Activated CD4-positive, alpha-beta memory T cell treated with anti-CD3 and anti-CD28 coated beads for 36 hours (primary cell): ENCODE measurements around the gene MICAL3. TPM values are rescaled to one million over a fixed set of nuclear protein-coding genes. Genes with fewer than 3 reads are reported as not detected.
"Not testable (repeated sequence)": the region's sequence is repeated elsewhere in the genome, so short reads cannot be mapped to it uniquely, and the experiment has no call there.

ENCODE experiments used
- CTCF ChIA-PET: fragments of 350-600 bp; sonication (Branson Sonifier 250); formaldehyde crosslinking; loops from one replicate; lab custom pipeline; 2021; ENCODE audit warnings: antibody characterized with exemption, inconsistent platforms; lab: Charles Lee
- POLR2A ChIA-PET: fragments of 350-600 bp; sonication (Branson Sonifier 250); formaldehyde crosslinking; loops from one replicate; lab custom pipeline; 2021; ENCODE audit warnings: antibody characterized with exemption; lab: Charles Lee
- DNase-seq: peaks from one replicate; pipeline ENCODE4 v3.0.0-alpha.2; 2020
- H3K27ac Mint-ChIP-seq: one replicate; pipeline ENCODE4 v1.8.0; 2021; ENCODE audit warnings: mixed read lengths
- H3K27me3 Mint-ChIP-seq: one replicate; pipeline ENCODE4 v1.8.0; 2021; ENCODE audit warnings: mixed read lengths
- H3K36me3 Mint-ChIP-seq: one replicate; pipeline ENCODE4 v1.8.0; 2021; ENCODE audit warnings: mixed read lengths
- H3K4me1 Mint-ChIP-seq: one replicate; pipeline ENCODE4 v1.8.0; 2021; ENCODE audit warnings: low read depth, mixed read lengths
- H3K4me3 Mint-ChIP-seq: one replicate; pipeline ENCODE4 v1.8.0; 2021; ENCODE audit warnings: mild to moderate bottlenecking, mixed read lengths
- H3K9me3 Mint-ChIP-seq: one replicate; pipeline ENCODE4 v1.8.0; 2021; ENCODE audit warnings: mixed read lengths
- intact Hi-C: fragments of 100-400 bp; cut with micrococcal nuclease; formaldehyde crosslinking; loops from one replicate; pipeline ENCODE4 v1.15.1; 2023
- total RNA-seq, 2 experiments: library from RNA; stranded (reverse); gene quantifications; one replicate each; pipeline ENCODE4 v1.2.3, GENCODE V29; 2021

The MICAL3 gene
- total RNA-seq, 2 experiments from 2014 or later: 29.7 to 37.2 TPM

DNA sequence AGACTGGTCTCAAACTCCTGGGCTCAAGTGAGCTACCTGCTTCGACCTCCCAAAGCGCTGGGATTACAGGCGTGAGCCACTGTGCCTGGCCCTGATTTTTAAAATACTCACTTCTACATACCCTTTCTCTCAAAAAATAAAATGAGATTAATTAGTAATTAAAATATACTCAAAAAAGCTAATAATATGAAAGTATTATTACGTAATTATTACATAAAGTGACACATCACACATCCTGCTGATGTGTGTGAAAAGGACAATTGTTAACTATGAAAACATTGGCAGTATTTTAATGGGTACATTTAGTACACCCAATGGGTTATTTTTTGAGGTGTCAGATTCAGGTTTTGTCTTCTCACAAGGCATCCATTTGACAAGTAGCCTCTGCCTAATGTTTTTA is 21.4 kb upstream of the MICAL3 start:
- POLR2A ChIA-PET: no interaction called here
- CTCF ChIA-PET: interaction anchor here (1.3 to 3.0 kb wide), 2 partner anchors 30 to 215 kb away, joined by 3 to 7 read pairs; no protein-coding TSS in a partner anchor
- intact Hi-C loops: no loop called here
- H3K27ac Mint-ChIP-seq: no peak overlapping the region
- no peaks in the 10 kb centered on the region for H3K9me3 Mint-ChIP-seq
- H3K36me3 Mint-ChIP-seq: no peaks in the 10 kb centered on the region
- no peak for DNase-seq
- H3K27me3 Mint-ChIP-seq: peaks cover 5% of the 10 kb centered on the region
- H3K4me3 Mint-ChIP-seq: no peak overlapping the region
- H3K4me1 Mint-ChIP-seq: no peaks in the 10 kb centered on the region

DNA sequence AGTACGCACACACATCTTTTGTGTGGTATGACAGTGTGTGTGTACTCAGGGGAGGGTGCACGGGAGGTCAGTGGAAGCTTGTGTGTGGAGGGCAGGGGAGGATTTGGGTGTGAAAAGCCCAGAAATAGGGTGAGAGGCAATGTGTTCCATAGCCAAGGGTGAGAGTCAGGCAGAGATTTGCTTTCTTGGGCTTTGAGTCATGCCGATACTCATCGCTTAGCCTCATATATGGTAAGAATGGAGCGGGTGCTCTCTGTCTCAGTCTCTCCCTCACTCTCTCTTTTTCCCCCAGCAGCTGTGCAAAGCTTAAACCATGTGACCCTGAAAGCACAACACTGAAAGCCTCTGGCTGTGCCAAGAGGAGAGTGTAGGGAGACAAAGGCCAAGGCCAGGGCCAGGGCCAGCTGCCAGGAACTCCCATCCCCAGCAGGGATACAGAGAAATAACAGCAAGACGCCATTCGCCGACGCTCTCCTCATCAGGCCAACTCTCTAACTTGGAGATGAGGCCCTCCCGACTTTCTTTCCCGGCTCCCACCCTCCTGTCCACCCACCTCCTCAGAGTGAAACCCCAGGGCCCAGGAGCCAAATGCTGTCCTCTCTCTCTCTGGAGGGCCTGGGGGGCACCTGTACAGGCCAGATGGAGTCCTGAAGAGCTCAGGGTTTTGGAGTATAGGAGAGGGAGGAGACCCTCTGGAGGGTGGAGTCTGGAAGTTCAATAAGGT is 20.3 kb upstream of the MICAL3 start:
- Mint-ChIP-seq H3K4me1 (no peaks in the 10 kb centered on the region), H3K9me3 (no peaks in the 10 kb centered on the region), H3K27me3 (peaks cover 5% of the 10 kb centered on the region), H3K27ac (no peak overlapping the region), H3K4me3 (no peak overlapping the region), H3K36me3 (no peaks in the 10 kb centered on the region)
- intact Hi-C loops: no loop called here
- CTCF ChIA-PET: interaction anchor here (3.0 kb wide), 1 partner anchor 31 kb away, joined by 7 read pairs; no protein-coding TSS in a partner anchor
- DNase-seq: no peak
- POLR2A ChIA-PET: no interaction called here

DNA sequence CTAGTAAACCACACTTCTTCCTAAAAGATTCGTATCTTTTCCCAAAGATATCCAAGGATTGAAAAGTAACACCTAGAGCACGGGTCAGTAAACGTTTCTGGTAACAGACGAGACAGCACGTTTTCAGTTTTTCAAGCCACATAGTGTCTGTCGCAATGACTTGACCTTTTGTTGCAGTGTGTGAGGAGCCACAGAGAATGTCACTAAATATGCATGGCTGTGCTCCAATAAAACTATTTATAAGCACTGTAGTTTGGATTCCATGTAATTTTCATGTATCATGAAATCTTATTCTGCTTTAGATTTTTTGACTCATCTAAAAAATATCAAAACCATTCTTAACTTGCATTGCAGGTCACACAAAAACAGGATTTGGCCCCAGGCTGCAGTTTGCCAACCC is 18.3 kb upstream of the MICAL3 start:
- CTCF ChIA-PET: no interaction called here
- intact Hi-C loops: no loop called here

DNA sequence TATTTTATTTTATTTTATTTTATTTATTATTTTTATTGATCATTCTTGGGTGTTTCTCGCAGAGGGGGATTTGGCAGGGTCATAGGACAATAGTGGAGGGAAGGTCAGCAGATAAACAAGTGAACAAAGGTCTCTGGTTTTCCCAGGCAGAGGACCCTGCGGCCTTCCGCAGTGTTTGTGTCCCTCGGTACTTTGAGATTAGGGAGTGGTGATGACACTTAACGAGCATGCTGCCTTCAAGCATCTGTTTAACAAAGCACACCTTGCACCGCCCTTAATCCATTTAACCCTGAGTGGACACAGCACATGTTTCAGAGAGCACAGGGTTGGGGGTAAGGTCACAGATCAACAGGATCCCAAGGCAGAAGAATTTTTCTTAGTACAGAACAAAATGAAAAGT is 16.5 kb upstream of the MICAL3 start:
- intact Hi-C loops, H3K27me3 Mint-ChIP-seq, CTCF ChIA-PET, H3K4me3 Mint-ChIP-seq, DNase-seq, H3K9me3 Mint-ChIP-seq, POLR2A ChIA-PET, H3K36me3 Mint-ChIP-seq, H3K27ac Mint-ChIP-seq, H3K4me1 Mint-ChIP-seq: not testable (repeated sequence)

More for the DNA sequence above, 18.3 kb upstream of the MICAL3 start:
- Mint-ChIP-seq H3K27ac (no peak overlapping the region), H3K4me3 (no peak overlapping the region), H3K4me1 (no peaks in the 10 kb centered on the region), H3K36me3 (no peaks in the 10 kb centered on the region), H3K27me3 (peaks cover 2% of the 10 kb centered on the region), H3K9me3 (no peaks in the 10 kb centered on the region)
- DNase-seq: no peak
- POLR2A ChIA-PET: no interaction called here

DNA sequence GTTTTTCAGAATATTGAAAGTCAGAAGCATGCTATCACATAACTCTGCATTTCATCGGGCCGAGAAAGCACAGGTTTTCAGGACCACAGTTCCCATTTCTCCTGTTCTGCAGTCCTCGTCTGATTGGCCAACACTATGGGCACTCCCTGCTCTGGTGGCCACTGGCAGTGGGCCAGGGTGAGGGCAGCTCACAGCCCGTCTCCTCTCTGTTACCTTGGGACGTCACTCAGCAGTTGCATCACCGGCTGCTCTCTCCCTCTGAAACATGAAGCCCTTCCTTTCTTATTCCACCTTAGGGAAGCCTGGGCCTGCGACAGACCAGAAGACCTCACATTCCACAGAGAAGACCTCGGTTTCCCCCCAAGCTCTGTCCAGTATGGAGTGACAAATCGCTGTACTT is 11.4 kb upstream of the MICAL3 start:
- Mint-ChIP-seq H3K4me3 (no peak overlapping the region), H3K27ac (no peak overlapping the region), H3K27me3 (peaks cover 1% of the 10 kb centered on the region), H3K36me3 (no peaks in the 10 kb centered on the region), H3K9me3 (no peaks in the 10 kb centered on the region), H3K4me1 (no peaks in the 10 kb centered on the region)
- POLR2A ChIA-PET: no interaction called here
- DNase-seq: no peak
- CTCF ChIA-PET: no interaction called here
- intact Hi-C loops: no loop called here

DNA sequence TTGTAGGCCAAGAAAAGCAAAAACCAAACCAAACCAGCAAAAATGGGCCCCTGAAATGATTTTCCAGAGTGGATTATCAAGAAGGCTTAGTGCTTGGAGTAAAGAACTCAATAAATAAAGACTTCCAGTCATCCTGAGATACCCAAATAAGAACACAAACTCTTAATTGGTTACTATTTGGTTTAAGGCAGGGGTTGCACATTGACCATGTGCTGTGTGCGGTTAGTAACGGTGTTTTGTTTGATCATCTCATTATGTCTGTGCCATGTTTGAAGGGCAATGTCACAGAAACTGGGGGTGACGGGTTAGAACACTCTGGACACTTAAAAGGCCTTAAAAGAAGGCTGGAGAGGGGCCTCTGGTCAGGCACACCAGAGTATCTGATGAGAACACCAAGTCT is 9.7 kb upstream of the MICAL3 start:
- ChIA-PET CTCF (interaction anchor here (2.7 kb wide), 1 partner anchor 204 kb away, joined by 11 read pairs; no protein-coding TSS in a partner anchor), POLR2A (no interaction called here)
- intact Hi-C loops: no loop called here
- Mint-ChIP-seq H3K36me3 (no peaks in the 10 kb centered on the region), H3K4me1 (no peaks in the 10 kb centered on the region), H3K27me3 (peaks cover 1% of the 10 kb centered on the region), H3K4me3 (no peak overlapping the region), H3K27ac (no peak overlapping the region), H3K9me3 (no peaks in the 10 kb centered on the region)
- no peak for DNase-seq

DNA sequence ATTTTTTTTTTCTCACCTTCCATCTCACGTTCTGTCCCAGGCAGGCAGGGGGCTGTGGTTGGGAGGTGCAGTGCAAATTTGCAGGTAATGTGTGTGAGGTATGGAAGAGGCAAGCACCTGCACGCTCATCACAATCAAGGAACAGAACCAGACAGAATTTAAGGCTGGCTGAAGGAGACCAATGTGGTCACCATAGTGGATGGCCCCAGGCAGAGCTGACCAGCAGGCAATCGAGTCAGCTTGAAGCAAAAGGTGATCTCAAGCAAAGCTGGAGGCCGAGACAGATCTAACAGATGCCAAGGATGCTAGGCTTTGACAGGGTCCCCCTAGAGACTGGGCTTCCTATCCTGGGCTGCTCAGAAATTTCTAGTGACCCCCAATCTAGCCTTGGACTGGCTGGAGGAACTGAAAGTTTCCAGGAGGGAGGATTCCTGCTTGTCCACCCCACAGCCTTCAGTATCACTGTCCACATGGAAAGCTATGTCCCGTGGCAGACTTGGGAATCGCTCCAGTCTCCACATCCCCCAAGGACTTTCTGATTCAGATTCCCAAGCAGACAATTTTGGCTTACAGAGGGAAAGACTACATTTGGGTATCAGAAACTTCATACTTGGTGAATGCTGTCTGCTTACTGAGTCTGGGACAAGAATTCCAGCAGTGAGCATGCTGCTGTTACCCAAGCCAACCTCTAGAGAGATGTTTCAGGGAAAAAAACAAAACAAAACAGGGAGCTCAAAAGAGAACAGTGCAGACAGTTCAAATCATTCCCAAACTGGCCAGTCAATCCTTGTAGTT is 9.0 kb upstream of the MICAL3 start:
- no peak overlapping the region for H3K27ac Mint-ChIP-seq

DNA sequence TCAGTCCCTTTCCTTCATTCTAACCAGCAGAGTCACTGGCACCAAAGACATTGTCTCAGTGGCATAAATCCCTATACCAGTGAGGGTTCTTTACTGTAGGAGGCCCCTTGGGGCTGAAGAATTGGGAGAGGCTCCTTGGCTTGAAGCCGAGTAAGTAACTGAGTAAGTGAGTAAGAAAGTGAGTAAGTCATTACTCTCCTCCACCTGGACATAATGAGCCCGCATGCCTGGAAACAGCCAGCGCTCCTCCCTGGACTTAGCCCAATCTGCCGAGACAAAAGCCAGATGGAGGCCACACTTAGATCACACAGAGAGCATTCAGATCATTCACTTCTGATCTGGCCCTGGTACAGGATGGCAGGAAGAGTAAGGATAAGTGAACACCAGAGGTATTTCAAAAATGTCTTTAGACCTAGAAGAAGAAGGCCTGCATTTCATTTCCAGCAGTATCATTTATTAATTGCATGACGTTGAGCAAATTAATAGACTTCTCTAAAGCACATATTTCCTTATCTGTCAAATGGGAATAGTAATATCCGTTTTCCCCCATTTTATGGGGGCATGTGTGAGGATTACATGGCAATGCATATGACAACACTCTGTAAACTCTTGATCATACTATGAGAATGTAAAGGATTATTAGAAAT is 8.2 kb upstream of the MICAL3 start:
- no peaks in the 10 kb centered on the region for H3K4me1 Mint-ChIP-seq
- CTCF ChIA-PET: interaction anchor here (2.7 kb wide), 1 partner anchor 202 kb away, joined by 11 read pairs; no protein-coding TSS in a partner anchor
- intact Hi-C loops: no loop called here
- no peak for DNase-seq
- no peak overlapping the region for H3K27ac Mint-ChIP-seq
- peaks cover 1% of the 10 kb centered on the region for H3K27me3 Mint-ChIP-seq
- H3K36me3 Mint-ChIP-seq: no peaks in the 10 kb centered on the region
- no peak overlapping the region for H3K4me3 Mint-ChIP-seq
- POLR2A ChIA-PET: no interaction called here
- no peaks in the 10 kb centered on the region for H3K9me3 Mint-ChIP-seq

More for the DNA sequence above, 9.0 kb upstream of the MICAL3 start:
- peaks cover 1% of the 10 kb centered on the region for H3K27me3 Mint-ChIP-seq
- H3K4me3 Mint-ChIP-seq: no peak overlapping the region
- no peak for DNase-seq
- no peaks in the 10 kb centered on the region for H3K4me1 Mint-ChIP-seq
- ChIA-PET POLR2A (interaction anchor here (0.7 kb wide), 1 partner anchor 261 kb away, joined by 3 read pairs; no protein-coding TSS in a partner anchor), CTCF (interaction anchor here (0.9 to 2.7 kb wide), 2 partner anchors 42 to 203 kb away, joined by 3 to 11 read pairs; no protein-coding TSS in a partner anchor)
- H3K9me3 Mint-ChIP-seq: no peaks in the 10 kb centered on the region
- intact Hi-C loops: no loop called here
- no peaks in the 10 kb centered on the region for H3K36me3 Mint-ChIP-seq

DNA sequence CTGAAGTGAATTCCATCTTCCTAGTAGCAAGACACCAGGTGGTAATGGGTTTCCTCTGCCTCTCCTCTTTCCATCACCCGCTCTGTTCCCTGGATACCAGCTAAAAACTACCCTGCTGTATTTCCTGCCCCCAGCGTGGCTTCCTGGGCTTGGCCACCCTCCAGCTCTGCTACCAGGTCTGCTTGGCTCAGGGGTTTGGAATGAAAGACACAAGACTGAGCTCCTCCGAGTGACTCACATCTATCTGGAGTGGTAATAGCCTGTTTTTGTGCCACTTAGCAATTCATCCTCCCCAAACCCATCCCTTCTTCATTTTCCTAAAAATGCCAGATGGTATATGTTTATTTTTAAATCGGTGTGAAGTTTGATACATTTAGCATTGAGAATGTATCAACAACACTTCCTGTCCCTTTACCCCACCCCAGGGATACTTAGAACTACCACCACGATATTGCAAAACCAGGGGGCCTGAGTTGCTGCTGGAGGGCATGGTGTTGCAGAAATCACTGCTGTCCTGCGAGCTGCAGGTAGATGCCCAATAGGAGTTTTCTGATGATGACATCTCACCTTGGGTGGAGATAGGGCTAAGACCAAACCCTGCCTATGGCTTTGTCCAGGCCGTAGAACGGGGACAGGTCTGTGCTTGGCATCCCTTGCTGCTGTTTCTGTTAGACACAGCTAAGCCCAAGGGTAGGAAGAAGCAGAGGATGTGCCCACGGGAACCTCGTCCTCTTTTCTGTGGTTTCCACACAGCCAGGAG is 7.5 kb upstream of the MICAL3 start:
- CTCF ChIA-PET: interaction anchor here (2.7 kb wide), 1 partner anchor 201 kb away, joined by 11 read pairs; no protein-coding TSS in a partner anchor
- intact Hi-C loops: no loop called here
- POLR2A ChIA-PET: no interaction called here
- no peak for DNase-seq
- H3K9me3 Mint-ChIP-seq: no peaks in the 10 kb centered on the region
- no peak overlapping the region for H3K4me3 Mint-ChIP-seq
- H3K4me1 Mint-ChIP-seq: no peaks in the 10 kb centered on the region
- H3K27me3 Mint-ChIP-seq: peaks cover 1% of the 10 kb centered on the region
- H3K27ac Mint-ChIP-seq: no peak overlapping the region
- no peaks in the 10 kb centered on the region for H3K36me3 Mint-ChIP-seq

DNA sequence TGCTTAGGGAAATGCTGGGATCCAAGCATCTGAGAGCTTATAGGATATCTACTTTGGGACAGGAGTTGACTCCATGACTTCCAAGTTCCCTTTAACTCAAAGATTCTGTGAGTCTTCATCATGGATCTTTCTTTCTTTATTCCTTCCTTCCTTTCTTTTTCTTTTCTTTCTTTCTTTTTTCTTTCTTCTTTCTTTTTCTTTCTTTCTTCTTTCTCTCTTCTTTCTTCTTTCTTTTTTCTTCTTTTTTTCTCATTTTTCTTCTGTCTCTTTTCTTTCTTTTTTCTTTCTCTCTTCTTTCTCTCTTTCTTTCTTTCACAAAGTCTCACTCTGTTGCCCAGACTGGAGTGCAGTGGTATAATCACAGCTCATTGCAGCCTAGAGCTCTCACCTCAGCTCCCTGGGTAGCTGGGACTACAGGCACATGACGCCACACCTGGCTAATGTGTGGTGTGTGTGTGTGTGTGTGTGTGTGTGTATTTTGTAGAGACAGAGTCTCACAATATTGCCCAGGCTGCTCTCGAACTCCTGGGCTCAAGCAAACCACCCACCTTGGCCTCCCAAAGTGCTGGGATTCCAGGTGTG is 5.4 kb upstream of the MICAL3 start:
- DNase-seq: no peak
- CTCF ChIA-PET: interaction anchor here (2.1 kb wide), 1 partner anchor 200 kb away, joined by 9 read pairs; no protein-coding TSS in a partner anchor
- Mint-ChIP-seq H3K4me3 (no peak overlapping the region), H3K27ac (no peak overlapping the region), H3K9me3 (no peaks in the 10 kb centered on the region), H3K27me3 (peaks cover 11% of the 10 kb centered on the region), H3K36me3 (no peaks in the 10 kb centered on the region), H3K4me1 (peaks cover 3% of the 10 kb centered on the region)
- intact Hi-C loops: loop anchor here (10.0 kb wide), 1 partner anchor 55 kb away; no protein-coding TSS in a partner anchor
- POLR2A ChIA-PET: no interaction called here
